GM12878 (cell line): ENCODE data around the gene COQ9.

Experiments
- CHD2 ChIP-seq: IDR thresholded peaks from 2 replicates; pipeline ENCODE4 v1.6.1; 2011; ENCODE audit warnings: low read depth, low read length, improper control_type of control experiment, borderline replicate concordance
- EED ChIP-seq: sonication (generic); IDR thresholded peaks from 2 replicates; pipeline ENCODE4 v1.6.1; 2016; ENCODE audit warnings: antibody characterized with exemption, low read depth
- EZH2 ChIP-seq: IDR thresholded peaks from 2 replicates; pipeline ENCODE4 v1.6.1; 2012; ENCODE audit warnings: low read depth, mild to moderate bottlenecking, control low read depth, inconsistent platforms, low read length, borderline replicate concordance; ENCODE audit not compliant: control insufficient read depth
- FOXM1 ChIP-seq: IDR thresholded peaks from 2 replicates; pipeline ENCODE4 v1.6.1; 2012; ENCODE audit warnings: low read depth, mild to moderate bottlenecking, inconsistent platforms, low read length, moderate library complexity
- MTA2 ChIP-seq: fragments of 450-650 bp; IDR thresholded peaks from 2 replicates; pipeline ENCODE4 v1.6.1; 2016; ENCODE audit warnings: low read depth, mild to moderate bottlenecking, moderate library complexity
- POLR2A ChIP-seq: IDR thresholded peaks from 2 replicates; pipeline ENCODE4 v1.6.1; 2011; ENCODE audit warnings: low read depth, mild to moderate bottlenecking, low read length
- POLR2AphosphoS5 ChIP-seq: IDR thresholded peaks from 2 replicates; pipeline ENCODE4 v1.6.1; 2011; ENCODE audit warnings: mild to moderate bottlenecking, low read length, inconsistent platforms
- RBBP5 ChIP-seq: fragments of 200-600 bp; sonication (generic); conservative IDR thresholded peaks from 2 replicates; pipeline ENCODE4 v1.6.1; 2016
- RELA ChIP-seq: fragments of 450-650 bp; IDR thresholded peaks from 2 replicates; pipeline ENCODE4 v1.8.0; 2014; ENCODE audit warnings: borderline replicate concordance; ENCODE audit not compliant: partially characterized antibody
- TF ChIP-seq, protein P1 (sequence below): fragments of 450-650 bp; IDR thresholded peaks from 2 replicates; pipeline ENCODE4 v1.6.1; 2018; ENCODE audit warnings: borderline replicate concordance, mild to moderate bottlenecking; ENCODE audit not compliant: partially characterized antibody
- TF ChIP-seq, protein P2 (sequence below), 3 experiments: IDR thresholded peaks in 2 of 3; conservative IDR thresholded peaks in 1 of 3; 2 replicates each; pipeline ENCODE4 v1.5.1; 2011; ENCODE audit warnings: low read depth in 3 of 3, low read length in 3 of 3, mild to moderate bottlenecking in 3 of 3, control low read depth in 2 of 3, moderate library complexity in 2 of 3, inconsistent platforms in 1 of 3, mixed read lengths in 1 of 3; ENCODE audit not compliant: control insufficient read depth in 2 of 3, insufficient read depth in 1 of 3; ENCODE audit errors: extremely low read depth in 1 of 3
- TF ChIP-seq, protein P3 (sequence below): fragments of 450-650 bp; formaldehyde crosslinking; IDR thresholded peaks from 2 replicates; pipeline ENCODE4 v1.4.0; 2020; ENCODE audit warnings: mild to moderate bottlenecking, moderate library complexity
- TF ChIP-seq, protein P4 (sequence below): IDR thresholded peaks from 2 replicates; pipeline ENCODE4 v1.6.1; 2012; ENCODE audit warnings: low read depth, low read length, improper control_type of control experiment

DNA sequence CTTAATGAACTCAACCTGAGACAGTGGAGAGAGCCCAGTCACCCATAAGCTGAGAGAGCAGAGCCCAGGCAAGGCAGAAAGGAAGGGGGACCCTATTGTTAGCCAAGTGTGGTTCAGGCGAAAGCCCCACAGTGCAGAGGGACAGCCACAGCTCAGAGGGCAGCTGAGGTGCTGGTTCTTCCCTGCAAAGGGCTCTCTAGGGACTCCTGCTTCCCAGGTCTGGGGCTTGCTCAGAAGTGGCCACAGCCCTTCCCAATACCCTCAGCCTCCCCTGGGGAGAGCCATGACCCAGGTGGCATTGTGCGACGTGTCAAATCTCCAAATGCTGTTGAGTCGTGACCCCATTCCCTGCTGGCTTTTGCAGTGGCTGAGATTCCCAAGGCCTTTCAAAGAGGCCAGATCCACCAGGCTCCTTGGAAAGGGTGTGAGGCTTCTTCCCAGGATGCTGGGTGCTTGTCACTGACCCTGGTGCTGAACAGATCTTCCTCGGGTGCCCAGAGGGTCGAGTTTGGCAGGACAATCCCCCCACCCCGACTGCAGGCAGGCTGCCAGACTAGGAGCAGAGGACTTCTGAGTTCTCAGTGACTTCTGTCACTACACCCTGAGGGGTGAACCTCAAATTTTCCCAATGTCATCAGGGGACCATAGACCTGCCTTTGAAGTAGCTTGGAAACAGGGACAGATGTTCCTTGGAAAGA is 45.2 kb upstream of the COQ9 start:
- TF ChIP-seq RBBP5 = no peak
- TF ChIP-seq EED = no peak
- TF ChIP-seq, protein P1, sequence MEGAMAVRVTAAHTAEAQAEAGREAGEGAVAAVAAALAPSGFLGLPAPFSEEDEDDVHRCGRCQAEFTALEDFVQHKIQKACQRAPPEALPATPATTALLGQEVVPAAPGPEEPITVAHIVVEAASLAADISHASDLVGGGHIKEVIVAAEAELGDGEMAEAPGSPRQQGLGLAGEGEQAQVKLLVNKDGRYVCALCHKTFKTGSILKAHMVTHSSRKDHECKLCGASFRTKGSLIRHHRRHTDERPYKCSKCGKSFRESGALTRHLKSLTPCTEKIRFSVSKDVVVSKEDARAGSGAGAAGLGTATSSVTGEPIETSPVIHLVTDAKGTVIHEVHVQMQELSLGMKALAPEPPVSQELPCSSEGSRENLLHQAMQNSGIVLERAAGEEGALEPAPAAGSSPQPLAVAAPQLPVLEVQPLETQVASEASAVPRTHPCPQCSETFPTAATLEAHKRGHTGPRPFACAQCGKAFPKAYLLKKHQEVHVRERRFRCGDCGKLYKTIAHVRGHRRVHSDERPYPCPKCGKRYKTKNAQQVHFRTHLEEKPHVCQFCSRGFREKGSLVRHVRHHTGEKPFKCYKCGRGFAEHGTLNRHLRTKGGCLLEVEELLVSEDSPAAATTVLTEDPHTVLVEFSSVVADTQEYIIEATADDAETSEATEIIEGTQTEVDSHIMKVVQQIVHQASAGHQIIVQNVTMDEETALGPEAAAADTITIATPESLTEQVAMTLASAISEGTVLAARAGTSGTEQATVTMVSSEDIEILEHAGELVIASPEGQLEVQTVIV = no peak
- TF ChIP-seq, protein P2, sequence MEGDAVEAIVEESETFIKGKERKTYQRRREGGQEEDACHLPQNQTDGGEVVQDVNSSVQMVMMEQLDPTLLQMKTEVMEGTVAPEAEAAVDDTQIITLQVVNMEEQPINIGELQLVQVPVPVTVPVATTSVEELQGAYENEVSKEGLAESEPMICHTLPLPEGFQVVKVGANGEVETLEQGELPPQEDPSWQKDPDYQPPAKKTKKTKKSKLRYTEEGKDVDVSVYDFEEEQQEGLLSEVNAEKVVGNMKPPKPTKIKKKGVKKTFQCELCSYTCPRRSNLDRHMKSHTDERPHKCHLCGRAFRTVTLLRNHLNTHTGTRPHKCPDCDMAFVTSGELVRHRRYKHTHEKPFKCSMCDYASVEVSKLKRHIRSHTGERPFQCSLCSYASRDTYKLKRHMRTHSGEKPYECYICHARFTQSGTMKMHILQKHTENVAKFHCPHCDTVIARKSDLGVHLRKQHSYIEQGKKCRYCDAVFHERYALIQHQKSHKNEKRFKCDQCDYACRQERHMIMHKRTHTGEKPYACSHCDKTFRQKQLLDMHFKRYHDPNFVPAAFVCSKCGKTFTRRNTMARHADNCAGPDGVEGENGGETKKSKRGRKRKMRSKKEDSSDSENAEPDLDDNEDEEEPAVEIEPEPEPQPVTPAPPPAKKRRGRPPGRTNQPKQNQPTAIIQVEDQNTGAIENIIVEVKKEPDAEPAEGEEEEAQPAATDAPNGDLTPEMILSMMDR (IDR thresholded peaks at IDR 0.05 in 2 of 3, conservative IDR thresholded peaks at IDR 0.05 in 1 of 3; ENCODE audit: control insufficient read depth in 2 of 3, extremely low read depth in 1 of 3, insufficient read depth in 1 of 3, low read depth in 3 of 3, low read length in 3 of 3) = no peak
- no peak for TF ChIP-seq CHD2
- no peak for TF ChIP-seq EZH2
- TF ChIP-seq MTA2 = no peak
- TF ChIP-seq, protein P3, sequence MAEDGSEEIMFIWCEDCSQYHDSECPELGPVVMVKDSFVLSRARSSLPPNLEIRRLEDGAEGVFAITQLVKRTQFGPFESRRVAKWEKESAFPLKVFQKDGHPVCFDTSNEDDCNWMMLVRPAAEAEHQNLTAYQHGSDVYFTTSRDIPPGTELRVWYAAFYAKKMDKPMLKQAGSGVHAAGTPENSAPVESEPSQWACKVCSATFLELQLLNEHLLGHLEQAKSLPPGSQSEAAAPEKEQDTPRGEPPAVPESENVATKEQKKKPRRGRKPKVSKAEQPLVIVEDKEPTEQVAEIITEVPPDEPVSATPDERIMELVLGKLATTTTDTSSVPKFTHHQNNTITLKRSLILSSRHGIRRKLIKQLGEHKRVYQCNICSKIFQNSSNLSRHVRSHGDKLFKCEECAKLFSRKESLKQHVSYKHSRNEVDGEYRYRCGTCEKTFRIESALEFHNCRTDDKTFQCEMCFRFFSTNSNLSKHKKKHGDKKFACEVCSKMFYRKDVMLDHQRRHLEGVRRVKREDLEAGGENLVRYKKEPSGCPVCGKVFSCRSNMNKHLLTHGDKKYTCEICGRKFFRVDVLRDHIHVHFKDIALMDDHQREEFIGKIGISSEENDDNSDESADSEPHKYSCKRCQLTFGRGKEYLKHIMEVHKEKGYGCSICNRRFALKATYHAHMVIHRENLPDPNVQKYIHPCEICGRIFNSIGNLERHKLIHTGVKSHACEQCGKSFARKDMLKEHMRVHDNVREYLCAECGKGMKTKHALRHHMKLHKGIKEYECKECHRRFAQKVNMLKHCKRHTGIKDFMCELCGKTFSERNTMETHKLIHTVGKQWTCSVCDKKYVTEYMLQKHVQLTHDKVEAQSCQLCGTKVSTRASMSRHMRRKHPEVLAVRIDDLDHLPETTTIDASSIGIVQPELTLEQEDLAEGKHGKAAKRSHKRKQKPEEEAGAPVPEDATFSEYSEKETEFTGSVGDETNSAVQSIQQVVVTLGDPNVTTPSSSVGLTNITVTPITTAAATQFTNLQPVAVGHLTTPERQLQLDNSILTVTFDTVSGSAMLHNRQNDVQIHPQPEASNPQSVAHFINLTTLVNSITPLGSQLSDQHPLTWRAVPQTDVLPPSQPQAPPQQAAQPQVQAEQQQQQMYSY (CRISPR knock-in tag) = no peak
- TF ChIP-seq POLR2A = no peak
- TF ChIP-seq, protein P4, sequence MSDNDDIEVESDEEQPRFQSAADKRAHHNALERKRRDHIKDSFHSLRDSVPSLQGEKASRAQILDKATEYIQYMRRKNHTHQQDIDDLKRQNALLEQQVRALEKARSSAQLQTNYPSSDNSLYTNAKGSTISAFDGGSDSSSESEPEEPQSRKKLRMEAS = no peak
- no peak for TF ChIP-seq RELA
- no peak for TF ChIP-seq POLR2AphosphoS5
- no peak for TF ChIP-seq FOXM1
